NCI-H226 (cell line): ENCODE data around the gene BNC2.
A peak's percentile ranks its signal among the peaks of the same experiment; 100 is the strongest.
"Not testable (repeated sequence)": the region's sequence is repeated elsewhere in the genome, so short reads cannot be mapped to it uniquely, and the experiment has no call there.

Source experiments
- DNase-seq: peaks from one replicate; pipeline ENCODE4 v3.0.0-alpha.2; 2015

BNC2 gene, protein sequence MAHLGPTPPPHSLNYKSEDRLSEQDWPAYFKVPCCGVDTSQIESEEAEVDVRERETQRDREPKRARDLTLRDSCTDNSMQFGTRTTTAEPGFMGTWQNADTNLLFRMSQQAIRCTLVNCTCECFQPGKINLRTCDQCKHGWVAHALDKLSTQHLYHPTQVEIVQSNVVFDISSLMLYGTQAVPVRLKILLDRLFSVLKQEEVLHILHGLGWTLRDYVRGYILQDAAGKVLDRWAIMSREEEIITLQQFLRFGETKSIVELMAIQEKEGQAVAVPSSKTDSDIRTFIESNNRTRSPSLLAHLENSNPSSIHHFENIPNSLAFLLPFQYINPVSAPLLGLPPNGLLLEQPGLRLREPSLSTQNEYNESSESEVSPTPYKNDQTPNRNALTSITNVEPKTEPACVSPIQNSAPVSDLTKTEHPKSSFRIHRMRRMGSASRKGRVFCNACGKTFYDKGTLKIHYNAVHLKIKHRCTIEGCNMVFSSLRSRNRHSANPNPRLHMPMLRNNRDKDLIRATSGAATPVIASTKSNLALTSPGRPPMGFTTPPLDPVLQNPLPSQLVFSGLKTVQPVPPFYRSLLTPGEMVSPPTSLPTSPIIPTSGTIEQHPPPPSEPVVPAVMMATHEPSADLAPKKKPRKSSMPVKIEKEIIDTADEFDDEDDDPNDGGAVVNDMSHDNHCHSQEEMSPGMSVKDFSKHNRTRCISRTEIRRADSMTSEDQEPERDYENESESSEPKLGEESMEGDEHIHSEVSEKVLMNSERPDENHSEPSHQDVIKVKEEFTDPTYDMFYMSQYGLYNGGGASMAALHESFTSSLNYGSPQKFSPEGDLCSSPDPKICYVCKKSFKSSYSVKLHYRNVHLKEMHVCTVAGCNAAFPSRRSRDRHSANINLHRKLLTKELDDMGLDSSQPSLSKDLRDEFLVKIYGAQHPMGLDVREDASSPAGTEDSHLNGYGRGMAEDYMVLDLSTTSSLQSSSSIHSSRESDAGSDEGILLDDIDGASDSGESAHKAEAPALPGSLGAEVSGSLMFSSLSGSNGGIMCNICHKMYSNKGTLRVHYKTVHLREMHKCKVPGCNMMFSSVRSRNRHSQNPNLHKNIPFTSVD

DNA sequence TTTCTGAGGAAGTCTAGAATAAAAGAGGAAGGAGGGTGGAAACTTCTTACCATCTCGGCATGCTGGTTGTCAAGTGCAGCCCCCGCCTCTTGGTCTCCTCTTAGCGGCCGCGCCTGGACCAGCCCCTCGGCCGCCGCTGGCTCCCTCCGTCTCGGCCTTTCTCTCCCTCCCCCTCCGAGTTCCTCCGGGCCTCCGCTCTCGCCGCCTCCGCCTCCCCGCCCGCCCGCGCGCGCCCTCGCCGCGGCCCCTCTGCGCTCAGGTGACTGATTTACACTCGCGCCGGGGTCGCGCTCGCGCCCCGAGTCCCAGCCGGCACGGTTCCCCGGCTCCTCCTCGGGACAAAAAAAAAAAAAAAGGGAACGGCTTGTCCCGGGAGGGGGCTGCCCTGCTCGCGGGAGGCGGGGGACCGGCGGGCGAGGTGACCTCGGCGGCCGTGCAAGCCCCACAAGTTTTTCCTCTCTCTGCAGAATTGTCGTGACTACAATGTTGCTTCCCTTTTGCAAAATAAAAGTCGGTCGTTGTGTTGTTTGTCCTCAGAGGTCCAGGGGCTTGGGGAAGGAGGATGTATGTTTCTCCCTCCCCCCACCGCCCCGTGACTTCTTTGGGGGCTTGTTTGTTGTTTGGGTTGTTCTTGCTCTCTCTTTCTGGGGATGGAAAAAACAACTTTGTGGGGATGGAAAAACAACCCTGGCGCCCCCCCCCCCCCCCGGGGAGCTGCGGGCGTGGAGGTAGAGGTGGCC, at the start of gene BNC2:
BNC2 (minus strand) TSS at position 75 of the 740 bp plus-strand sequence; CDS start at position 53, 22 bp downstream.
- peak; percentile 24 for DNase-seq

DNA sequence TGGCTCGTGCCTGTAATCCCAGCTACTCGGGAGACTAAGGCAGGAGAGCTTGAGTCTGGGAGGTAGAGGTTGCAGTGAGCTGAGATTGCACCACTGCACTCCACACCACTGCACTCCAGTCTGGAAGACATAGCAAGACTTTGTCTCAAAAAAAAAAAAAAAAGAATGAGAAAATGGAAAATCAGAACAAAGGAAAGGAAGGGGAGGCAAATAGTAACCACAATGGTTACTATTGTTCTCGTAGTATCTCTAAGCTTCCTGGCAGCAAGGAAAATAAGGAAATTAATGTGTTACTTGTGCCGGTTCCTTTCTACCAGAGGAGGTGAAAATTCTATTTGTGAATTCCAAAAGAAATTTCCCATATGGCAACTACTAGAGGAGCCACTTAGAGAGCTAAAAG, 48.5 kb upstream of the BNC2 start:
- no peak for DNase-seq

DNA sequence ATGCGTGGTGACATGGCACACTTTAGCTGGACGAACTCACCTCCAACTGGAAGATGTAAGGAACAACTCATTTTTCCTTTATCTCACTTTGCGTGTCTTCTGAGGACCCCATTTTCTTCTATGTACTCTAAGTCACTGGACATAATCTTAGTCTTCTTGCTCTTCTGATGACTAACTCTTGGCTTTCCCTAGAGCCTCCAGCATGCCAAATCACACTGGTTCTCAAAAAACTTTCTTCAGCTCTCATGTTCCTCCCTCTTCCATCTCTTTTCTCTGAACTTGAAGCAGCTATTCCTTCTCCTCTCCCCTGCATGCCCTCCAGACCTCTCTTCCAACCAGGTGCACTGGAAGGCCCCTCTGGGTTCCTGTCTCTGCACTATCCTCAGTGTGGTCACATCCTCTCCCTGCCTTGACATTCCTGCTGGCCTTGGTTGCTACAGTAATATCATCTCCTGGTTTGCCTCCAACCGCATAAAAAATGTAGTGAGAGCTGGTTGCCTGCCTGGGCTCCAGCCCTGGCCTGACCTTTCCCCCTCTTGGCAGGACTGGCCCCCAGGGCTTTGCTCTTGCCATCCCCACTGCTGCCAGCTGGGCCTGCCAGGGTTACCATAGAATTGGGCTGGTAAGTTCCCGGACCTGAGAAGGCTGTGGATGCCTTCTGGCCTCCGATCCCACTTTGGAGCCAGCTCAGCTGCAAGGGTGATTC, 44.8 kb upstream of the BNC2 start:
- no peak for DNase-seq

DNA sequence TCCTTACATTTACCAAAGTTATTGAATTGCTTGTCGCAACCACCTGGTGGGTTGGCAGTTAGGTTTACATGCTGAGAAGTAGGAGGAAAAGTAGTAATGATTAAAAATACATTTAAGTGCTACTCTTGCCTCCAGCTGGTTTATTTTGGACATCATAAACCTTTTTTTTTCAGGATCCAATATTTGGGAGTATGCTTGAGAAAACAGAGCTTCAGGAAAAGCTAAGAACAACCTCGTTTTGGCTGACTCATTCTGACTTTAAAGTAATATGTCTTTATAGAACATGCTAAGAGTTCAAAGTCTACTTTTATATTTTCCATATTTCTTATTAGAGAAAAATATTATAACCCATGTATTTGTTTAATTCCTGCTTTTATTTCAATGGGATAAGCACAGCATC, 41.7 kb upstream of the BNC2 start:
- no peak for DNase-seq

DNA sequence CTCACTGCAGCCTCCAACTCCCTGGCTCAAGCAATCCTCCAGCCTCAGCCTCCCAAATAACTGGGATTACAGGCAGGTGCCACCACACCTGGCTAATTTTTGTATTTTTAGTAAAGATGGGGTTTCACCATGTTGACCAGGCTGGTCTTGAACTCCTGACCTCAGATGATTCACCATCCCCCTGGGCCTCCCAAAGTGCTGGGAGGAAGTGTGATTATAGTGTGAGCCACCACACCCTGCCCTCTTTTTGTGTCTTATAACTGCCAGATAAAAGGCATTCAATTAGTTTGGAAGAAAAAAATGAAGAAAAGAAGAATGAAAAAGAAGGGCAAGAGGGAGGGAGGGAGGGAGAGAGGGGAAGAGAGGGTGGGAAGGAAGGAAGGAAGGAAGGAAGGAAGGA, 37.7 kb upstream of the BNC2 start:
- not testable (repeated sequence) for DNase-seq

DNA sequence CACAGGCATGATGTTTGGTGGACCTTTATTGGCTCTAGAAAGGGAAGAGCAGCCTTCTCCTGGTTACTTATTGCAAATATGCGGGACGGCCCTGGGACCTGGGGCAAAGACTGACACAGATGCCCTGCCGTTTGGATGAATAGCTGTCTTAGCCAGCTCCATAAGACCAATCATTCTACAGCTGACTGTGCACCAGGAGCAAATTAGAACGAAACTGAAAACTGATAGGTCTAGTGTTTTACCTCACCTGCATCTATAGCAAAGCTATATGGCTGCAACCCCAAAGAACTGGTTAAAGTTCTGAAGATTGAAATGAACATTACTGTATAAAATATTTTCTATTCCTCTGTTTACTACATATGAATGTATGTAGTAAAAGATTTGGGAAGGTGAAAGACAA, 34.2 kb upstream of the BNC2 start:
- DNase-seq: no peak

DNA sequence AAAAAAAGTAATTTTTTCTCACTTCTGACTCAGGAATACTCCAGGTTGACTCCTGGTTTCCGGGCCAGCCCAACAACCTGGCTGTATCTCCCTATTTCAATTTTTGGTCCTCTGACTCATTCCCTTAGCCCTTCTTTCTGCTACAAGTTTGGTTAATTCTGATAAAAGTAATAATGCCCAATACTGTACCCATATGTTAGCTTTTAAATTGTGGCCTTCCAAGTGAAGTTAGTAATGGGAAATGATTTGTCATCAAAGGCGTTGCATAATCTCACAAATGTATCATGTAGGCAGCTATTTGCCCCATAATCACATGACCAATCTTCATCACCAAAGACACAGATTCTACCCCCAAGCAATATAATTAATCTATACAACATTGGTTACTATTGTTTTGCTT, 31.1 kb upstream of the BNC2 start:
- DNase-seq: peak; percentile 12

DNA sequence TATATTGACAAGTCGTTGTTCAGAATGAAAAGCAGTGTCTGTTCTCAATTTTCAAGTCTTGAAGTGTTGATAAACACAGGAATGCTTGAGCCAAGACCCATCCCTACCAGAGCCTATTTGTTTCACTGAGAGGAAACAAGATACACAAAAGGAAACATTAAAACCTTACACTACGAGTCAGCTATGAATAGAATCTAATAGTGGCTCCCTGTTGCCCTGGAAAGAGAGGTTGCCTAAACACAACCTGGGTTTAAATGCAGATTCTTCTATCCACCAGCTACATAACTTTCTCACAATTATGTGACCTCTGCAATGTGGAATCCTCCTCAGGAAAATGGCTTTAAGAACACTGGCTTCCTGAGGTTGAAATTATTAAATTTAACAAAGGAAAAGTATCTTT, 29.1 kb upstream of the BNC2 start:
- DNase-seq: peak; percentile 3

DNA sequence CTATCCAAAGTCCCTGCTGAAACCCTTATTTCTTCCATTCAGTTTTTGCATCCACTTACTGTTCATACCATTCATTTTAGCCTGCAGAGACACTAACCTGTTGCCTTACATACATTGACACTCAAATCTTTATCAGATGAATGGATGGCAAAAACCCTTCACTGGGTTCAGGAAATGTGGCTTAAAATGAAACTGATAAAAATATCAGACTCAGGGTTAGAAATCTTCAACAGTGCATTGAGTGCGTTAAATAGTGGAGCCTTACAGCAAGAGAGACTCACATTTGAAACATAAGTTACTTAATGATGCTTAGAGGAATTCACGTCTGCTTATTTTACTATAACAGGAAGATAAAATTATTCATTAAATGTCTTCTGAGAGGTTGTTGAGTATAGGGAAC, 28.0 kb upstream of the BNC2 start:
- no peak for DNase-seq

DNA sequence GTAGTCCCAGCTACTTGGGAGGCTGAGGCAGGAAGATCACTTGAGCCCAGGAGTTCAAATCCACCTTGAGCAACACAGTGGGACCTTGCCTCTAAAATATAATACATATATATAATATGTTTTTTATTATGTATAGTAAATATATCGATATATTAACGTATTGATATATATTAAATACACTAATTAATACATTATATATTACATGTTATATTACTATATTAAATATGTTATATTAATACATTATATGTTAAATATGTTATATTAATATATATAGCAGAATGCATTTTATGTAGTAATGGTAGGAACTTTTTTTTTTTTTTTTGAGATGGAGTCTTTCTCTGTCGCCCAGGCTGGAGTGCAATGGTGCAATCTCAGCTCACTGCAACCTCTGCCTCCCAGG, 18.1 kb upstream of the BNC2 start:
- no peak for DNase-seq

DNA sequence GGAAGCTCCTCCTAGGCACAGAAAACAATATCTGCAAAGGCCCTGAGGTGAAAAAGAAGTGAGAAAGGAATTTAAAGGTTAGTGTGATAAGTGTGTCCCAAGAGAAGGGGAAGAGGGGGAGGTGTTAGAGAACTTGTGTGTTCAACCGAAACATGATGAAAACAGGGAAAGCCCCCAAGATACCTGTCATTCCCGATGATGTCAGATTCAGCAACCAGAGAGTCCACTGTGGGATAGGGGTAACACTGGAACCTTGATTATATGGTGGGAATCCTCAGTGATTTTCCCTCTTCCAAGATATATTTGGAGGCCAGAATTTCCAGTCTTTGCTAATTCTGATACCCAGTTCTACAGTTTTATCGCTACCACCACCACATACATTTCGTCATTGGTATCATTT, 15.5 kb upstream of the BNC2 start:
- peak; percentile 10 for DNase-seq

DNA sequence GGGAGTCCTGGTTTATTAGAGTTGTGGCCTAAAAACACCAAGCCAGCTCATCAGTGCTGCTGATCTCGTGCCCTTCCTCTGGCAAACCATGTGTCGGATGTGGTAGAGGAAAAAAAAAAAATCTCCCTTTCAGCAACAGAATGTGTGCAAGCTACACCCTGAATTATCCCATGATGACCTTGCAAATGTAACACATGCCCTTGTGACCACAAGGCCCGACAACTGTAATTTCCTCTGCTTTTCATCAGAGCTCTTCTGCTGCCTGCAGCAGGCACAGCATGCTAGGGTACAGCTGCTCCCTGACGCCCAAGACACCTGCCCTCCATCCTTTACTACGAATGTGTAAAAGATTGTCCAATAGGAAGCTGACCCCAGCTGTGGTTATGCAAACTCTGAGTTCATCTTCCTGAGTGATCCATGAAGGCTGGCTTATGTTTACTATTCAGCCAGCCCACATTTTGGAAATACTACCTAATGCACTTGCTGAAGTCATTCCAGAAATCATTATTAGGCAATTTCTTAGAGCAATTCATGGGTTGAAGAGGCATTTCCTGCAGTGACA, 14.6 kb upstream of the BNC2 start:
- DNase-seq: peak; percentile 42

DNA sequence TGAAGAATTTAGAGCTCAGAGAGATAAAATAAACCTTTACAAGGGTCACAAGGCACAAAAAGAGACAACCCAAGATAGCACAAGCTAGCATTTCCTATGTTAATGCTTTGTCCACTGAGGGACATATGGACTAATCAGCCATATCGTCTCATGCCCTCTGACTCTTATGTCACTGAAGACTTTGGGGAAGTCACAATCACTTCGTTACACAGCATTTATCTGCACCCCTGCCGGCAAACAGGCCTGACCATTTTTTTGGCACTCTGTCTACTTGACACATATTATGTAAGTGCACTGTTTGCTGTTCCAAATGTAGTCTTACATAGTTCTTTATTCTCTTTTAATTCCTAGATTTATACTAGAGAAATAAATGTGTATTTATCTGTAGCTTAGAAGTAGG, 13.9 kb upstream of the BNC2 start:
- DNase-seq: no peak

DNA sequence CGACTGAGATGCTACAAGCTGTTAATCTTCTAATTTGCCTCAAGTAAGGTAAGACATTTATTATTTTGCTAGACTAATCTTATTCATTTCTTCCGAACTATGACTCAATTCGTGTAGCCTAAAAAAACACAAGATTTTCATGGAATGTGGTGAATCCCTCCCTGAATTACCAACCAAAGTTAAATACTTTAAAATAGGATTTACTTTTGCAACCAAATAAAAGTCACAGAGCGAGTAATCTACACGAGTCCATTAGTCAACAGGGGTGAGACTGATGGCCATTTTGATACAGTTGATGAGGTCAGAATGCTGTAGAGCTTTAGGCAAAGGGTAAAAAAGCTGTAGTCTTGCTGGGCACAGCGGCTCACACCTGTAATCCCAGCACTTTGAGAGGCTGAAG, 13.1 kb upstream of the BNC2 start:
- peak; percentile 11 for DNase-seq

DNA sequence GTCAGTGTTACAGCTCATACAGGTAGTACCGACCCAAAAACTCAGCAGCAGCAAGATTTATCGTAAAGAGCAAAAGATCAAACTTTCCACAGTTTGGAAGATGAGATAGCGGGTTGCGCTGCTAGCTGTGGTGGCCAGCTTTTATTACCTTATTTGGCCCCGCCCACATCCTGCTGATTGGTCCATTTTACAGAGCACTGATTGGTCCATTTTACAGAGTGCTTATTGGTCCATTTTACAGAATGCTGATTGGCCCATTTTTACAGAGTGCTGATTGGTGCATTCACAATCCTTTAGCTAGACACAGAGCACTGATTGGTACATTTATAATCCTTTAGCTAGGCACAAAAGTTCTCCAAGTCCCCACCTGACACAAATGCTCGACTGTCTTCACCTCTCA, 12.0 kb upstream of the BNC2 start:
- not testable (repeated sequence) for DNase-seq

DNA sequence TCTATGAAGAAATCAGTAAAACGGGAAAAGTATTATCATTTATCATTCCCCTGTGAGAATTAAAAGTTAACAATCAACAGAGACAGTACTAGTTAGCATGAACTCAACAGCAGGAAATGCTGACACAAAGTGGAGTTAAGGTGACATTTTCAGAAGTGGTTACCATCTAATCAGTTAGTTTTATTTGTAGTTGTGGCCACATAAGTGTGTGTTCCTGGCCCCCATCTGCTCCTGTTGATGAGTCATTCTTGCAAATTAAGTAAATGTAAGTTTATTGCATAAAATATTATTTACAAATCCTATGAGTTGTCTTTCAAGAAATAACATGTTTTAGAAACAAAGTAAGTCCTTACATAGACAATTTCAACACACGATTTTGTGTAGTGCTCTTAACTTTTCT, 8.9 kb upstream of the BNC2 start:
- no peak for DNase-seq

DNA sequence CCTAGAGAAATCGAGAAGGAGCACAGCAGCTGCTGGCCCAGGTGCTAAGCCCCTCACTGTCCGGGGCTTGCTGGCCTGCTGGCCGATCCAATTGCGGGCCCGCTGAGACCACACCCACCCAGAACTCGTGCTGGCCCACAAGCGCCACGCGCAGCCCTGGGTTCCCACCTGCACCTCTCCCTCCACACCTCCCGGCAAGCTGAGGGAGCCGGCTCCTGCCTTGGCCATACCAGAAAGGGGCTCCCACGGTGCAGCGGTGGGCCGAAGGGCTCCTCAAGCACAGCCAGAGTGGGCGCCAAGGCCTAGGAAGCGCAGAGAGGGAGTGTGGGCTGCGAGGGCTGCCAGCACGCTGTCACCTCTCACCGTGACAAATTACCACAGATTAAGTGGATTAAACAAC, 6.8 kb upstream of the BNC2 start:
- no peak for DNase-seq

DNA sequence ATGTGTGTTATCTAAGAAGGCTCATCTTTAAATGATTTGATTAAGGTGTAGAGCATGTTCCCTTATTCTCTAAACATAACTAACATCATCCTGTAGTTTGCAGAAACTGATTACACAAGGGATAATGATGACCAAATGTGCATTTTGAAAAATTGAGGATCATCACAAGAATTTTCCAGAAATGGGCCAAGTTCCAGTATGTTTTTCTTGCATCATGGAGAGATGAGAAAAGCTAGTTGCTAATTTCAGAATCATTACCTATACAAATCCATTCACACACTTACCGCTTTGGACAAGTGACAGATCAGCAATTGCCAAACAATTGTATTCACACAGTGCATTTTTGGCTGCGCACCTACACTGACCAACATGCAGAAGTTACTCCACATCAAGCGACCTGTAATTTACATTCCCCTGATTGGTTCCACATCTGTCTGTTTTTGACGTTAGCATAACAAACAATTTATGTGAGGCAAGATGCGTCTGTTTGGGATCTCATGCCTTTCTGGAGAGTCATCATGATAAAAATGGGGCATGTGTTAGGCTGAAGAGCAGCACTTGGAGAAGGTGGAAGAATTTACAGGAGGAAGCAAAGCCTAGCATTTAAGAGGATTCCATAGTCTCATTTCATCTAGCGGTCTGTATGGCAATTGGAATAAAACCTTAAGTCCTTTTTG, 2.8 kb upstream of the BNC2 start:
- peak; percentile 60 for DNase-seq

DNA sequence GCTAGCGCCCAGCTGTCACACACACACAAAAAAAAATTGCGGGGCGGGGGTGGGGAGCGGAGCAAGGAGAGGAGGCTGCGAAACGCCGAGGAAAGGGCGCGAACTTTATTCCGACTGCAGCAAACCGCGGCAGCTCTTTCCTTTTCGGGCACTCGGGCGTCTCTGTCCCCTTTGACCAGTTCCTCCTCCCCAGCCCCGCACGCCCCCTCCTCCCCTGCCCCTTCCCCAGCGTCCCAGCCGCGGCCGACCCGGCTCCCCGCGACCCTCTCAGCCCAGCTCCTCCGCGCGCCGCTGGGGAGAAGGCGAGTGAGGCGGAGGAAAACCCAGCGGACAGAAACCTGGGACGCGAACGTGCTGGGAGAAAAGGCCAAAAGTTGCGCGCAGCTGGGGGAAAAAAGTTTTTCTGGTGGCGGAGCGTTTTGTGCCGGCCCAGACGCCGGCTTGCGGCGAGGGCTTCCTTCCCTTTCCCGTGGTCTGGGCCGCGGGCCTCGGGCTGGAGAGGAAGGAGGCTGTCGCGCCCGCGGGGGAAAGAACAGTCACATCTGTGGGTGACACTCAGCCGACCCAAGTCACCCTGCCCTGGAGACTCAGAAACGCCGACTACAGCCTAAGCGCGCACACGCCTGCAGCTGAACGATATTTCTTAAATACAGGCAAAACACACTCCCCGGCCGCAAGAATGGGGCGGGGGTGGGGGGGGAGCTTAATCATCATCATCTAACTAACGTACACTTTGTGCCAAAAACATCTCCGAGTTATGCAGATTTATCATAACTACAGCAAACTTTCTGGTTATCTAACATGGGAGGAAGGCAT, 1.1 kb upstream of the BNC2 start:
- DNase-seq: peak; percentile 87

DNA sequence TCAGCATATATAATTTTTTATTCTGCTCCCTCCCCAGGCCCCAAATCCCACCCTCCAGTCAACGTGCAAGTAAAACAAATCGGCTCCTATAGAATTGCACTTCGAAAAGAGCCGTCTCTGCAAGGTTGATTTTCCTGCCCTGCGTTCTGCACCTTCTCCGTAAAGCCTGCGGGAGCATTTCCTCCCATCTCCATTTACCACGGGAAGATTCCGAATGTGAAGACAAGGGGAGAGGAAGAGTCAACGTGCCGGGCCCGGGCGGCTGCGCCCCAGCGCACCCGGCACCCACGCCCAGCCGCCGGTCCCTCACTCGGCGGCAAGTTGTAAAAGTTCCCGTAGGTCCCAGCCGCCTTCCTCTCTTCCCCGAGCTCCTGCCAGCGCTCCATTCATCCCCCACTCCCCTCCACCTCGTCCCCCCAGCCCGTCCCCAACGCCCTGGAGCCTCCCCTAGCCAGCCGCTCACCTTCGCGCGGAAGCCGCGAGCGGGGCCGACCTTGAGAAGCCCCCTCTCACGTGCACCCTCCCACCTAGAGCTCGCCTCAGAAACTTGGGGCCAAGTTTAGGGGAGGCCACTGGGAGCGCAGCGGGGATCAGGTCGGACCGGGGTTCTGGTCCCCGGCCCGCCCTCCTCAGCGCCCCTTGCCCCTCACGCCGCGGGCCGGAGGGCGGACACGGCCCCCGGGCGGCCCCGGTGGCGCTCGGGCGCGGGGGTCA, 431 bp downstream of the BNC2 start:
- DNase-seq: peak; percentile 7
